T-helper 1 cell treated with Interleukin-12 subunit alpha and Interleukin-12 subunit beta and Interleukin-4 antibody, amounts not matched to agents 30 μg/mL and 1 μg/mL, for 36 hours (primary cell): Measurements from ENCODE around the gene ZMYM4.
"Not testable (repeated sequence)": the region's sequence is repeated elsewhere in the genome, so short reads cannot be mapped to it uniquely, and the experiment has no call there.

Experiments used
- H3K27ac Mint-ChIP-seq: one replicate; pipeline ENCODE4 v1.8.0; 2021; ENCODE audit warnings: mild to moderate bottlenecking, mixed read lengths
- H3K27me3 Mint-ChIP-seq: one replicate; pipeline ENCODE4 v1.8.0; 2021; ENCODE audit warnings: low read depth, mixed read lengths
- H3K36me3 Mint-ChIP-seq: one replicate; pipeline ENCODE4 v1.8.0; 2021; ENCODE audit warnings: low read depth, mixed read lengths
- H3K4me1 Mint-ChIP-seq: one replicate; pipeline ENCODE4 v1.8.0; 2021; ENCODE audit warnings: low read depth, mixed read lengths
- H3K4me3 Mint-ChIP-seq: one replicate; pipeline ENCODE4 v1.8.0; 2021; ENCODE audit warnings: mild to moderate bottlenecking, moderate library complexity, mixed read lengths
- H3K9me3 Mint-ChIP-seq: one replicate; pipeline ENCODE4 v1.8.0; 2021; ENCODE audit warnings: mixed read lengths

Gene ZMYM4

DNA sequence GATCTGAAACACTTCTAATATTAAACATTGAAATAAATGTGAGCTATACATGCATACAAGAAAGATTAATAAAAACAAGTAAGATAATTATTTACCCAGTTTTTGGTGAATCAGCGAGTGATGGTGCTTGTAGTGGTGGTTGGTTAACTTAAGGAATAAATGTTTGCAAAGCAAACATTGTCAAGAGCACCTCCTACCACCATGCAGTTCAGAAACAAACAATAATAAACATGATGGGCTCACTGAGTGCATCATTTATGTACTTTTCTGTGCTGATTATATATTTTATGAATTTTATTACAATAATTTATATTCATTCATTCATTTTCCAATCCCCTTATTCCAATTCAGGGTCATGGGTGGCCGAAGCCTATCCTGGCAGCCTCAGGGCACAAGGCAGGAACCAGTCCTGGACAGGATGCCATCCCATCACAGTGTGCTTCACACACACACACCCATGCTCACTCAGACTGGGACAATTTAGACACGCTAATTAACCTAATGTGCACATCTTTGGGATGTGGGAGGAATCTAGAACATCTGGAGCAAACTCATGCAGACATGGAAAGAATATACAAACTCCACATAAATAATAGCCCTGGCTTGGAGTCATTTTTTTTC, 57.8 kb downstream of the ZMYM4 start:
- no peaks in the 10 kb centered on the region for H3K9me3 Mint-ChIP-seq
- peaks cover 6% of the 10 kb centered on the region for H3K4me1 Mint-ChIP-seq
- H3K27ac Mint-ChIP-seq, result no peak overlapping the region
- H3K27me3 Mint-ChIP-seq, result no peaks in the 10 kb centered on the region
- H3K4me3 Mint-ChIP-seq, result no peak overlapping the region
- peaks cover 3% of the 10 kb centered on the region for H3K36me3 Mint-ChIP-seq

- not testable (repeated sequence) for H3K27me3 Mint-ChIP-seq, H3K36me3 Mint-ChIP-seq, H3K4me3 Mint-ChIP-seq, H3K9me3 Mint-ChIP-seq, H3K27ac Mint-ChIP-seq, H3K4me1 Mint-ChIP-seq
These were observed 63.1 kb downstream of the ZMYM4 start for GRCh38 chr1:35331618-35332017.

GRCh38 chr1:35334485-35334884, 66.0 kb downstream of the ZMYM4 start:
- Mint-ChIP-seq H3K36me3 (peaks cover 6% of the 10 kb centered on the region), H3K27ac (no peak overlapping the region), H3K27me3 (no peaks in the 10 kb centered on the region), H3K4me1 (no peaks in the 10 kb centered on the region), H3K9me3 (no peaks in the 10 kb centered on the region), H3K4me3 (no peak overlapping the region)

GRCh38 chr1:35340519-35340918, 72.0 kb downstream of the ZMYM4 start:
- Mint-ChIP-seq H3K9me3 (no peaks in the 10 kb centered on the region), H3K27ac (no peak overlapping the region), H3K27me3 (no peaks in the 10 kb centered on the region), H3K36me3 (peaks cover 4% of the 10 kb centered on the region), H3K4me3 (no peak overlapping the region), H3K4me1 (no peaks in the 10 kb centered on the region)

DNA sequence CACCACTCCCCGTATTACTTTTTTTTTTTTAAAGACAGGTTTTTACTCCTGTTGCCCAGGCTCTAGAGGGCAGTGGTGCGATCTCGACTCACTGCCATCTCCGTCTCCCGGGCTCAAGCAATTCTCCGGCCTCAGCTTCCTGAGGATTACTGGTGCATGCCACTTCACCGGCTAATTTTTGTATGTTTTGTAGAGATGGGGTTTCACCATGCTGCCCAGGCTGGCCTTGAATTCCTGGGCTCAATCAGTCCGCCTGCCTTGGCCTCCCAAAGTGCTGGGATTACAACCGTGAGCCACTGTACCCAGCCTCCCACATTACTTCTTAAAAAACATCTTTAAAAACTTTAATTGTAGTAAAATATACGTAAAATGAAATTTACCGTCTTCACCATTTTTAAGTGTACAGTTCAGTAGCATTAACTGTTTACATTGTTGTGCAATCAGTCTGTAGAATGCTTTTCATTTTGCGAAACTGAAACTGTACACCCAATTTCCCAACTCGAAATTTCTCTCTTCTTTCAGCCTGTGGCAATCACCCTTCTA, 77.0 kb downstream of the ZMYM4 start:
- peaks cover 5% of the 10 kb centered on the region for H3K4me1 Mint-ChIP-seq
- no peaks in the 10 kb centered on the region for H3K36me3 Mint-ChIP-seq
- no peak overlapping the region for H3K27ac Mint-ChIP-seq
- no peak overlapping the region for H3K4me3 Mint-ChIP-seq
- H3K9me3 Mint-ChIP-seq, result no peaks in the 10 kb centered on the region
- no peaks in the 10 kb centered on the region for H3K27me3 Mint-ChIP-seq

DNA sequence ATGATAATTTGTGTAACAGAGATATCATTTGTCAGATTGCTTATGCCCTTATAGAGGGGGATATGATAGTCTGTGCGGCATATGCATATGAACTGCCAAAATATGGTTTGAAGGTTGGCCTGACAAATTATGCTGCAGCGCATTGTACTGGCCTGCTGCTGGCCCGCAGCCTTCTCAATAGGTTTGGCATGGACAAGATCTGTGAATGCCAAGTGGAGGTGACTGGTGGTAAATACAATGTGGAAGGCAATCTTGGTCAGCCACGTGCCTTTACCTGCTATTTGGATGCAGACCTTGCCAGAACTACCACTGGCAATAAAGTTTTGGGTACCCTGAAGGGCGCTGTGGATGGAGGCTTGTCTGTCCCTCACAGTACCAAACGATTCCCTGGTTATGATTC, 82.4 kb downstream of the ZMYM4 start:
- Mint-ChIP-seq H3K4me1 (peaks cover 3% of the 10 kb centered on the region), H3K36me3 (no peaks in the 10 kb centered on the region), H3K27me3 (no peaks in the 10 kb centered on the region), H3K27ac (no peak overlapping the region), H3K4me3 (no peak overlapping the region), H3K9me3 (no peaks in the 10 kb centered on the region)

GRCh38 chr1:35359995-35360394, 91.5 kb downstream of the ZMYM4 start:
- Mint-ChIP-seq H3K4me3 (no peak overlapping the region), H3K4me1 (peaks cover 9% of the 10 kb centered on the region), H3K27me3 (no peaks in the 10 kb centered on the region), H3K36me3 (peaks cover 16% of the 10 kb centered on the region), H3K27ac (no peak overlapping the region), H3K9me3 (no peaks in the 10 kb centered on the region)

- no peaks in the 10 kb centered on the region for H3K9me3 Mint-ChIP-seq
- no peak overlapping the region for H3K27ac Mint-ChIP-seq
- H3K4me3 Mint-ChIP-seq, result no peak overlapping the region
- peaks cover 16% of the 10 kb centered on the region for H3K36me3 Mint-ChIP-seq
- peaks cover 9% of the 10 kb centered on the region for H3K4me1 Mint-ChIP-seq
- H3K27me3 Mint-ChIP-seq, result no peaks in the 10 kb centered on the region
These were observed 93.1 kb downstream of the ZMYM4 start for GRCh38 chr1:35361638-35362037.

DNA sequence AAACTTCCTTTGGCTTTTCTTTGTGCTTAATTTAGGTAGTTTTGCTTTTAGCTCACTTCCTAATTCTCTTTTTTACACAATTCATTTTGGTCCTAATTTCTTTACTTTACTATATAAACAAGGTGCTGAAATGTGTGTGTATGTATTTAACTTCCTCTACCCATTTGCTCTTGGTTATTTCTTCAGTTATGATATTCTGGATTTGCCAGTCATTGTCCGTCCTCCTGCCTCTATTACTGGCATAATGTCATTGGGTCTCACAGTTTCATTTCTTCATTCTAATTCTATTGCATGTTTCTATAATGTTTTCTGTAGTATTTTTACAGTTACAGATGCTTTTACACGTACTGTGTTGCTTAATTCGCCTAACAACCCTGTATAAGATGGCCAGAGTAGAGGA, 96.2 kb downstream of the ZMYM4 start:
- Mint-ChIP-seq H3K4me3 (no peak overlapping the region), H3K36me3 (peaks cover 15% of the 10 kb centered on the region), H3K27ac (no peak overlapping the region), H3K9me3 (no peaks in the 10 kb centered on the region), H3K27me3 (no peaks in the 10 kb centered on the region), H3K4me1 (peaks cover 9% of the 10 kb centered on the region)

DNA sequence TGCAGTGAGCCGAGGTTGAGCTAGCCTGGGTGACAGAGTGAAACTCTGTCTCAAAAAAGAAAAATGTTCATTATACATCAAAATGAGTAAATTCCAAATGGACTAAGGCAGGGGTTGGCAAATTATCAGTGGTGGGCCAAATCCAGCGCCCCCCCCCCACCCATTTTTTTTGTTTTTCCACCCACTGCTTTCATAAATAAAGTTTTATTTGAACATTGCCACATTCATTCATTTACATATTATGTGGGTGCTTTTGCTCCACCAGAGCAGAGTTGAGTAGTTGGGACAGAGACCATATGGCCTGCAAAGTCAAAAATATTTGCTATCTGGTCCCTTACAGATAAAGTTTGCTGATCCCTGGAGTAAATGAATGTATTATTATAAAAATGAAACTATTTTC, 99.4 kb downstream of the ZMYM4 start:
- no peak overlapping the region for H3K27ac Mint-ChIP-seq
- H3K36me3 Mint-ChIP-seq, result peaks cover 2% of the 10 kb centered on the region
- no peaks in the 10 kb centered on the region for H3K27me3 Mint-ChIP-seq
- H3K4me1 Mint-ChIP-seq, result peaks cover 2% of the 10 kb centered on the region
- H3K4me3 Mint-ChIP-seq, result no peak overlapping the region
- no peaks in the 10 kb centered on the region for H3K9me3 Mint-ChIP-seq

DNA sequence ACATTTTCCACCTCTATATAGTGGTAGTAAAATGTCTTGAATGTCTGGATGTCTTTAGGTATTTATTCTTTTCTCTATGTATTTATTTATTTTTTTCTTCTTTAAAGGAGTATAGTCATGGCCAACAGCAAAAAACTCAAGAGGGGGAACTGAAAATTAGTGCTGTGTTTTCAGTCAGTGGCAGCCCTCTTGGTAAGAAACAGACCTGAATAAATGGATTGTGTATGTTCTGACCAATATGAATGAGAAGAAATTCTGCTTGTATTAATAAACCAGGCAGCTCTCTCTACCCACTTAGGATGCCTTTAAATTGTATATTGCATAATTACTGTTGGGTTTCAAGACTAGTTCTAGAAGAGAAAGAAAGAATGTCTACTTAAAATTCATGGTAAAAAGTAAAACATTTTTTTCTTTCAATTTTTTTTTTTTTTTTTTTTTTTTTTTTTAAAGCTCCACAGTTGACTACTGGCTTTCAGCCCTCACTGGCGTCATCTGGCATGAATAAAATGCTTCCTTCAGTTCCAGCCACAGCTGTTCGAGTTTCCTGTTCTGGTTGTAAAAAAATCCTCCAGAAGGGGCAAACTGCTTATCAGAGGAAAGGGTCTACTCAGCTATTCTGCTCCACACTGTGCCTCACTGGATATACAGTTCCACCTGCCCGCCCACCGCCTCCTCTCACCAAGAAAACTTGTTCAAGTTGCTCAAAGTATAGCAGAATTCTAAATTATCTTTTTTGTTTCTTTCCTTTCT, 101.6 kb downstream of the ZMYM4 start:
- peaks cover 5% of the 10 kb centered on the region for H3K36me3 Mint-ChIP-seq
- H3K27ac Mint-ChIP-seq, result no peak overlapping the region
- H3K27me3 Mint-ChIP-seq, result no peaks in the 10 kb centered on the region
- no peaks in the 10 kb centered on the region for H3K4me1 Mint-ChIP-seq
- no peak overlapping the region for H3K4me3 Mint-ChIP-seq
- H3K9me3 Mint-ChIP-seq, result no peaks in the 10 kb centered on the region

- Mint-ChIP-seq H3K4me1 (no peaks in the 10 kb centered on the region), H3K27me3 (no peaks in the 10 kb centered on the region), H3K4me3 (no peak overlapping the region), H3K9me3 (no peaks in the 10 kb centered on the region), H3K27ac (no peak overlapping the region), H3K36me3 (peaks cover 5% of the 10 kb centered on the region)
These were observed 103.0 kb downstream of the ZMYM4 start for GRCh38 chr1:35371506-35371905.

DNA sequence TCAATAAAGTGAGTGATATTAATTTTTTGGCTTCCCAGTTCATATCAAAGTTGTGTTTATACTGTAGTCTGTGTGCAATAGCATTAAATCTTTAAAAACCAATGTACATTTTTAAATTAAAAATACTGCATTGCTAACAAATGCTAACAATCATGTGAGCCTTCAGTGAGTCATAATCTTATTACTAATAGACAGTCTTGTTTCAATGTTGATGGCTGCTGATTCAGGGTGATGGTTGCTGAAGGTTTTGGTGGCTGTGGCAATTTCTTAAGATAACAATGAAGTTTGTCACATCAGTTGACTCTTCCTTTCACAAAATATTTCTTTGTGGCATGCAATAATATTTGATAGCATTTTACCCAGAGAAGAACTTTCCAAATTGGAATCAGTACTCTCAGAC, 109.0 kb downstream of the ZMYM4 start:
- Mint-ChIP-seq H3K4me3 (no peak overlapping the region), H3K4me1 (no peaks in the 10 kb centered on the region), H3K27me3 (no peaks in the 10 kb centered on the region), H3K9me3 (no peaks in the 10 kb centered on the region), H3K36me3 (peaks cover 5% of the 10 kb centered on the region), H3K27ac (no peak overlapping the region)

- H3K27ac Mint-ChIP-seq, result no peak overlapping the region
- no peaks in the 10 kb centered on the region for H3K27me3 Mint-ChIP-seq
- no peaks in the 10 kb centered on the region for H3K9me3 Mint-ChIP-seq
- no peak overlapping the region for H3K4me3 Mint-ChIP-seq
- no peaks in the 10 kb centered on the region for H3K4me1 Mint-ChIP-seq
- H3K36me3 Mint-ChIP-seq, result peaks cover 5% of the 10 kb centered on the region
These were observed 111.0 kb downstream of the ZMYM4 start for GRCh38 chr1:35379317-35380000.

DNA sequence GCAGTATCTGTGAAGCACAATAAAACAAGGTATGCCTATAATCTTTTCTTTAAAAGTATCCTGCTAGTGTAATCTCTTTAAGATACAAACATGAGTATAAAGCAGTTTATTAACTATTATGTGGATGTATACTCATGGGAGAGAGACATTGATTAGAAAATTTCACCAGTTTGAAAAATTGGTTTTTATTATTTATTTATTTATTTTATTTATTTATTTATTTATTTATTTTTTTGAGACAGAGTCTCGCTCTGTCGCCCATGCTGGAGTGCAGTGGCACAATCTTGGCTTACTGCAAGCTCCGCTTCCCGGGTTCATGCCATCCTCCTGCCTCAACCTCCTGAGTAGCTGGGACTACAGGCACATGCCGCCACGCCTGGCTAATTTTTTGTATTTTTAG, 111.6 kb downstream of the ZMYM4 start:
- not testable (repeated sequence) for H3K36me3 Mint-ChIP-seq, H3K4me3 Mint-ChIP-seq, H3K4me1 Mint-ChIP-seq, H3K27me3 Mint-ChIP-seq, H3K27ac Mint-ChIP-seq, H3K9me3 Mint-ChIP-seq
